ENCODE data around the gene ADAMTS14.

ADAMTS14 gene

DNA sequence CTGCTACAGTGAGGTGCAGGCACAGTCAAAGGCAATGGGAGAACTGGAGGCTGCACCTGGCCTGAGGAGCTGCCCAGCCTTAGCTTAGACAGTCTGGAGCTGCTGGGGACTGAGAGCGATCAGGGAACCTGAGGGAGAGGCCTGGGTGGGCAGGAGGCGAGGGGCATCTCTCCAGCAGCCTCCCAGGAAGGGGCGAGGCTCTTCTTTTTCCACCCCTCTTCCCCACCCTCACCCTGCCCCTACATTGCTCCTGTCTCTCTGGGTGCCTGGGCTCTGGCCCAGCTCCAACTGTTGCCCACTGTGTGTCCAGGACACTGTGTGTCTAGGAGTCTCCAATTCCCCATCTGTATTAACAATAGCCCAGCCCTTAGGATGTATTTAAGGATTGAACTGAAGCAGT is 76.0 kb downstream of the ADAMTS14 start:
- H3K36me3 ChIP-seq, result no peaks in the 10 kb centered on the region
- DNase-seq, result no peak
- H3K9me3 ChIP-seq (ENCODE audit: severe bottlenecking), result no peaks in the 10 kb centered on the region
- no peaks in the 10 kb centered on the region for H3K27me3 ChIP-seq (ENCODE audit: insufficient read depth, low read depth, severe bottlenecking)
- no peak overlapping the region for H3K27ac ChIP-seq
- TF ChIP-seq, protein P1, sequence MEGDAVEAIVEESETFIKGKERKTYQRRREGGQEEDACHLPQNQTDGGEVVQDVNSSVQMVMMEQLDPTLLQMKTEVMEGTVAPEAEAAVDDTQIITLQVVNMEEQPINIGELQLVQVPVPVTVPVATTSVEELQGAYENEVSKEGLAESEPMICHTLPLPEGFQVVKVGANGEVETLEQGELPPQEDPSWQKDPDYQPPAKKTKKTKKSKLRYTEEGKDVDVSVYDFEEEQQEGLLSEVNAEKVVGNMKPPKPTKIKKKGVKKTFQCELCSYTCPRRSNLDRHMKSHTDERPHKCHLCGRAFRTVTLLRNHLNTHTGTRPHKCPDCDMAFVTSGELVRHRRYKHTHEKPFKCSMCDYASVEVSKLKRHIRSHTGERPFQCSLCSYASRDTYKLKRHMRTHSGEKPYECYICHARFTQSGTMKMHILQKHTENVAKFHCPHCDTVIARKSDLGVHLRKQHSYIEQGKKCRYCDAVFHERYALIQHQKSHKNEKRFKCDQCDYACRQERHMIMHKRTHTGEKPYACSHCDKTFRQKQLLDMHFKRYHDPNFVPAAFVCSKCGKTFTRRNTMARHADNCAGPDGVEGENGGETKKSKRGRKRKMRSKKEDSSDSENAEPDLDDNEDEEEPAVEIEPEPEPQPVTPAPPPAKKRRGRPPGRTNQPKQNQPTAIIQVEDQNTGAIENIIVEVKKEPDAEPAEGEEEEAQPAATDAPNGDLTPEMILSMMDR (IDR thresholded peaks at IDR 0.05; ENCODE audit: low read depth, low read length), result no peak
- H3K4me3 ChIP-seq (ENCODE audit: low read depth, low read length), result no peak overlapping the region

DNA sequence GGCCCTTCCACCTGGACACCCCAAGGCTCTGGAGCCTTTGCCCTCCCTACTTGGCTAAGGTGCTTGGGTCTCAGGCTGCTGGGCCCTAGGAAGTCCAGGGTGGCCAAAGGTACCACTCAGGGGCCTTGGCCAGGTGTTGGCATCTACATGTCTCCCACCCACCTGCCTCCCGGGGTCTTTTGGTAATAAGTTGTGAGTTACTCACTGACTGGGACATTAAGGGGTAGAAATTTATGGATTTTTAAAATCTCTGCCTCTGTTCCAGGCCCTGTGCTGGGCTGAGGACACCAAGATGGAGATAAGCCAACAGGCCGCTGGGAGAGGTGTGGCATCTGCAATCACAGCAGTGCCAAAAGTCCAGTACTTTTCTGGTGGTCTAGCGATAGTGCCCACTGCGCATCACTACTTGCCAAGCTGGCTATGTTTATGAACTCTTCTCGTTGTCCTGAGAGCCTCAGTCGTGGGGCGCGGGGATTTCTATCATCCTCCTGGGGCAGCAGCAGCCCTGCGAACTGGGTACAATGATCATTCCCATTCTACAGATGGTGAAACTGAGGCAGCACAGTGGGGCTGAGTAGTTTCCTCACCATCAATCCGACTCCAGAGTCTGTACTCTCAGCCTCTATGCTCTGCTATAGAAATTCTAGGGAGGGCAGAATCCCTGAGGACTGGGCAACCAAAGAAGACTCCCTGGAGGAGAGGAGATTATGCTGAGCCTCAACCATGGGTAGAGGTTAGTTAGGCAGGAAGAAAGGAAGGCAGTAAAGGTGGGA is 76.7 kb downstream of the ADAMTS14 start:
- no peaks in the 10 kb centered on the region for H3K27me3 ChIP-seq (ENCODE audit: insufficient read depth, low read depth, severe bottlenecking)
- H3K27ac ChIP-seq, result no peak overlapping the region
- TF ChIP-seq, protein P1 (IDR thresholded peaks at IDR 0.05; ENCODE audit: low read depth, low read length), result no peak
- DNase-seq, result no peak
- no peaks in the 10 kb centered on the region for H3K36me3 ChIP-seq
- H3K4me3 ChIP-seq (ENCODE audit: low read depth, low read length), result no peak overlapping the region
- no peaks in the 10 kb centered on the region for H3K9me3 ChIP-seq (ENCODE audit: severe bottlenecking)

DNA sequence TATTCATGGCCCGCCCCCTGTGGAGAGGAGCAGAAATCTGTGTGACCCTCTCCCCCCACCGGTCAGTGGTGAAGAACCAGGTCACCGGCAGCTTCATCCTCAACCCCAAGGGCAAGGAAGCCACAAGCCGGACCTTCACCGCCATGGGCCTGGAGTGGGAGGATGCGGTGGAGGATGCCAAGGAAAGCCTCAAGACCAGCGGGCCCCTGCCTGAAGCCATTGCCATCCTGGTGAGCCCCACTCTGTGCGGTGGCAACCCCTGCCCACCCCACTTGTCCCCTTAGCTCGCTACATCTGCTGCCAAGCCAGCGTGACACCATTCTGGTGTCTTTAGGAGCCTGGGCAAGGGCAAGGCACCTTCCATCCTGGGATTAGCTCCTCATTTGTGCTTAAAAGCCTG is 77.5 kb downstream of the ADAMTS14 start:
- TF ChIP-seq, protein P1 (IDR thresholded peaks at IDR 0.05; ENCODE audit: low read depth, low read length), result no peak
- no peaks in the 10 kb centered on the region for H3K9me3 ChIP-seq (ENCODE audit: severe bottlenecking)
- no peak overlapping the region for H3K27ac ChIP-seq
- DNase-seq, result no peak
- no peaks in the 10 kb centered on the region for H3K27me3 ChIP-seq (ENCODE audit: insufficient read depth, low read depth, severe bottlenecking)
- H3K36me3 ChIP-seq, result no peaks in the 10 kb centered on the region
- no peak overlapping the region for H3K4me3 ChIP-seq (ENCODE audit: low read depth, low read length)

DNA sequence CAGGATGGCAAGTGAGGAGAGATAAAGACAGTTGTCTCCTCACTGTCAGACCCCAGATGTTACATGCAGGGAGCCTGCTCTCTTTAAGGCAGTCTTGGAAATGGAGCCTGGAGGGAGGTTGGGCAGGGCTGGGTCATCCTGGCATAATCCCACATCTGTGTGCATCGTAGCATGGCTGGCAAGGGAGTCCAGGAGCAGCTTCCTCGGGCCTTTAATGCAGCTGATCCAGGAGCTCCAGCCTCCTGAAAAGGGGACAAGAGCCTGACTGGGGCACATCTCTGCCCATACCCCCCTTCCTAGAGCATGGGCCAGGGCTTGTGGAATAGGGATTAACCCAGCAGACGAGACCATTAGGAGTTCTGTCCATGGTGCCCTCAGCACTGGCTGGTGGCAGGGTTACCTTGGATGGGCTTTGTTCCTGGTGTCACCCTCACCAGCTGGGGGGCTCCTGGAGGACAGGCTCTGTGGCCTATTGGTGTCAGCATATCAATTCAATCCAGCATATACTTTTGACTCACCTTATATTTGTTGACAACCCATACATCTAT is 77.9 kb downstream of the ADAMTS14 start:
- Histone ChIP-seq H3K36me3 (no peaks in the 10 kb centered on the region), H3K4me3 (ENCODE audit: low read depth, low read length) (no peak overlapping the region), H3K27ac (no peak overlapping the region), H3K27me3 (ENCODE audit: insufficient read depth, low read depth, severe bottlenecking) (no peaks in the 10 kb centered on the region), H3K9me3 (ENCODE audit: severe bottlenecking) (no peaks in the 10 kb centered on the region)
- TF ChIP-seq, protein P1 (IDR thresholded peaks at IDR 0.05; ENCODE audit: low read depth, low read length), result no peak
- DNase-seq, result no peak

DNA sequence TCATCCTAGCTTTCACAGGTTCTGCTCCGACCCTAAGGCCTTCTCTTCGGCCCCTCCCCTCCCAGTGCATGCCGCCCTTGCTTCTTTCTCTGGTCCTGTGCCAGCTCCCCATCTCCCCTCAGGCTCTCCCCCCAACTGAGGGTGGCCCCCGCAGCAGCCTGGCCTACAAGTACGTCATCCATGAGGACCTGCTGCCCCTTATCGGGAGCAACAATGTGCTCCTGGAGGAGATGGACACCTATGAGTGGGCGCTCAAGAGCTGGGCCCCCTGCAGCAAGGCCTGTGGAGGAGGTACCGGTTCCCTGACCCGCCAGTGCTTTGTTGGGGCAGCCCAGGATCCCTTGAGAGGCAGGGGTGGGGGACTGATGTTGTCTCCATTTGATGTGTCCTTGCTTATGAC is 79.0 kb downstream of the ADAMTS14 start:
- DNase-seq, result no peak
- H3K36me3 ChIP-seq, result no peaks in the 10 kb centered on the region
- H3K9me3 ChIP-seq (ENCODE audit: severe bottlenecking), result no peaks in the 10 kb centered on the region
- TF ChIP-seq, protein P1 (IDR thresholded peaks at IDR 0.05; ENCODE audit: low read depth, low read length), result no peak
- H3K27me3 ChIP-seq (ENCODE audit: insufficient read depth, low read depth, severe bottlenecking), result no peaks in the 10 kb centered on the region
- no peak overlapping the region for H3K4me3 ChIP-seq (ENCODE audit: low read depth, low read length)
- no peak overlapping the region for H3K27ac ChIP-seq

Data from WERI-Rb-1 (cell line).